ENCODE results near the gene MMADHC. TPM values are rescaled to one million over a fixed set of nuclear protein-coding genes. Genes with fewer than 3 reads are reported as not detected.

The MMADHC gene
- total and polyA plus RNA-seq, 2 donors, result 88.5 to 140 TPM

- no peak overlapping the region for H3K4me3 ChIP-seq (ENCODE audit: low read depth, low read length)
- DNase-seq (ENCODE audit: extremely low spot score), result no peak
- no peaks in the 10 kb centered on the region for H3K4me1 ChIP-seq (ENCODE audit: insufficient read depth)
- H3K36me3 ChIP-seq (ENCODE audit: insufficient read depth), result no peaks in the 10 kb centered on the region
- H3K27ac ChIP-seq (ENCODE audit: low read depth), result no peak overlapping the region
- 90% methylated on average over 5 of the region's 5 CpGs for WGBS
Measured at GRCh38 chr2:149559341-149560068, 28.1 kb downstream of the MMADHC start.

DNA sequence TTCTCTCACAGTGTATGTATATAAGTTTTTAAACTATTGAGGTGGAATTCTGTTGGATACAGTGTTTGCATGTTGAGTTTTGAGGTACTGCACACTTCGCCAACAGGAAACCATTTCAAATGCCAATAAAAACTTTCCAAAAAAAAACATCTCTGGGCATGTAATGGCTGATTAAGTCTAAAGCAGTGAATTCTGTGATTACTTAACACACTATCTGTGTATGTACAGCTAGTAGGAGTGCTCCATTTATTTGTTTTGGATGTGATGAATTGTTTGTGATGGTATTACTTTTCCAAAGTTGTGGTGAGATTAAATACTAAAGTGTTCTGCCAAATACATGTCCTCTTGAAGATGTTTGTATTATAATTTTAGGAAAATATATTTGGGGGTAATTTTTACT is 31.1 kb downstream of the MMADHC start:
- H3K4me3 ChIP-seq (ENCODE audit: low read depth, low read length), result no peak overlapping the region
- 59% methylated on average over 1 of the region's 1 CpG for WGBS
- no peaks in the 10 kb centered on the region for H3K36me3 ChIP-seq (ENCODE audit: insufficient read depth)
- no peaks in the 10 kb centered on the region for H3K4me1 ChIP-seq (ENCODE audit: insufficient read depth)
- H3K27ac ChIP-seq (ENCODE audit: low read depth), result no peak overlapping the region
- no peak for DNase-seq (ENCODE audit: extremely low spot score)

- Histone ChIP-seq H3K27ac (ENCODE audit: low read depth) (no peak overlapping the region), H3K4me3 (ENCODE audit: low read depth, low read length) (no peak overlapping the region), H3K36me3 (ENCODE audit: insufficient read depth) (no peaks in the 10 kb centered on the region), H3K4me1 (ENCODE audit: insufficient read depth) (no peaks in the 10 kb centered on the region)
- DNase-seq (ENCODE audit: extremely low spot score), result no peak
- WGBS, result 72% methylated on average over 2 of the region's 2 CpGs
Measured at GRCh38 chr2:149552830-149553229, 34.7 kb downstream of the MMADHC start.

GRCh38 chr2:149552226-149552625 is 35.3 kb downstream of the MMADHC start:
- Histone ChIP-seq H3K4me1 (ENCODE audit: insufficient read depth) (no peaks in the 10 kb centered on the region), H3K36me3 (ENCODE audit: insufficient read depth) (no peaks in the 10 kb centered on the region), H3K4me3 (ENCODE audit: low read depth, low read length) (no peak overlapping the region), H3K27ac (ENCODE audit: low read depth) (no peak overlapping the region)
- DNase-seq (ENCODE audit: extremely low spot score), result no peak
- WGBS, result 92% methylated on average over 4 of the region's 4 CpGs

DNA sequence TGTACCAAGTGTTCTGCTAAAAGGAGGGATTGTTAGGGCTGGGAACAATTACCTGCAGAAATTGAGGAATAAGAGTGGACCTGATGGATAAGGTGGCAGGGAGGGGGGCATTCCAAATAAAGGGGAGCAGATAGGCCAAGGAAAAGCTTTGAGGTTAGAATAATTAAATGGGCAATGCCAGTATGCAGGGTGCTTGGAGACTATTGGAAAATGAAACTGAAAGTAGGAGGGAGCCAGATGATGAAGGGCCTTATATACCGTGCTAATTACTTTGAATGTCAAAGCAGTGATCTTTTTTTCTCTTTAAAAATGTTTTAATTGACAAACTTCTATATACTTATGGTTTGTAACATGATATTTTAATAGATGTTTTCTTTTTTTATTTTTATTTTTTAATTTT is 42.9 kb downstream of the MMADHC start:
- no peak for DNase-seq (ENCODE audit: extremely low spot score)
- Histone ChIP-seq H3K4me1 (ENCODE audit: insufficient read depth) (no peaks in the 10 kb centered on the region), H3K27ac (ENCODE audit: low read depth) (no peak overlapping the region), H3K4me3 (ENCODE audit: low read depth, low read length) (no peak overlapping the region), H3K36me3 (ENCODE audit: insufficient read depth) (no peaks in the 10 kb centered on the region)
- WGBS, result 80% methylated on average over 1 of the region's 1 CpG

- 84% methylated on average over 1 of the region's 1 CpG for WGBS
- Histone ChIP-seq H3K4me3 (ENCODE audit: low read depth, low read length) (no peak overlapping the region), H3K4me1 (ENCODE audit: insufficient read depth) (no peaks in the 10 kb centered on the region), H3K36me3 (ENCODE audit: insufficient read depth) (no peaks in the 10 kb centered on the region), H3K27ac (ENCODE audit: low read depth) (no peak overlapping the region)
- DNase-seq (ENCODE audit: extremely low spot score), result no peak
Measured at GRCh38 chr2:149543845-149544244, 43.7 kb downstream of the MMADHC start.

DNA sequence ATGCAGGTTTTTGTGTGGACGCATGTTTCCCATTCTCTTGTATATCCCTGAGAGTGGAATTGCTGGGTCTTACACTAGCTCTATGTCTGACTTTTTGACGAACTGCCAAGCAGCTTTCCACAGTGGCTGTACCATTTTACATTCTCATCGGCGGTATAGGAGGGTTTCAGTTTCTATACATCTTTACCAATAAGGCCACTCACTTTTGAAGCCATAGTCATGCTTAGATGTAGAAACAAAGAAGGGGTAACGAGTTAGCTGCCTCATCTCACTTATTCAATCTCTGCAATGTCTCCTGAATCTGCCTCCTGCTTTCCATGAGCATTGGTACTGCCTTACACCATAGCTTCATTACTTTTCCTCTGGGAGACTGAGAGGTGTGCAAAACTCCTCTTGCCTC is 47.4 kb downstream of the MMADHC start:
- WGBS, result 86% methylated on average over 5 of the region's 5 CpGs
- no peak for DNase-seq (ENCODE audit: extremely low spot score)
- Histone ChIP-seq H3K4me1 (ENCODE audit: insufficient read depth) (no peaks in the 10 kb centered on the region), H3K4me3 (ENCODE audit: low read depth, low read length) (no peak overlapping the region), H3K27ac (ENCODE audit: low read depth) (no peak overlapping the region), H3K36me3 (ENCODE audit: insufficient read depth) (no peaks in the 10 kb centered on the region)

DNA sequence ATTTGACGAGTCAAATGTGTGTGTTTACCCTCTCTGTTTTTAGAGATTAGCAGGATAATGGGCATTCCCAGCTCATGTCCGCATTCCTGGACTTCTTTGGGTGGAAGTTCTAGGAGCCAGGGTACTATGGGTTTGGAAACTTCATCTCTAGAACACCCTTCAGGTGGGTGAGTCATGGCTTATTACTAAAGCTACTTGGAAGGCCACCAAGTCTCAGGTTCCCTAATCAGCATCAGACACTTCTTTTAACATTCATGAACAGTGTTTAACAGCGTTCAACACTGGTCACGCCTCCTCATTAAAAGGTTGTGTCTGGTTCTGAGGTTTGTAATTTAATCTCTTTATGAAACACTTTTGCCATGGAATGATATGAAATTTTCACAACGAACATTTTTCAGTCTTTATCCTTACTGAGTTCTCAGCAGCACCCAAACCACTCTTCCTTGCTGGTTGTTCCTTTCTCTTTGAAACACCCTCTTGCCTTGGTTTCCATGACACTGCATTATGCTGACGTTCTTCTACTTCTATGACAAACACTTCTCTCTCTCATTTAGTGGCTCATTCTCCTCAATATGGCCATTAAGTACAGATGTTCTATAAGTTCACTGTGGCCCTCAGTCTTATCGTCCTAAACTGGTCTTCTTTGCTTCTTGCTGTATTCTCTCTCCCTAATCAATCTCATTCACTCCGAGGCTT is 49.3 kb downstream of the MMADHC start:
- no peak overlapping the region for H3K4me3 ChIP-seq (ENCODE audit: low read depth, low read length)
- no peaks in the 10 kb centered on the region for H3K36me3 ChIP-seq (ENCODE audit: insufficient read depth)
- 77% methylated on average over 8 of the region's 8 CpGs for WGBS
- DNase-seq (ENCODE audit: extremely low spot score), result no peak
- no peak overlapping the region for H3K27ac ChIP-seq (ENCODE audit: low read depth)
- H3K4me1 ChIP-seq (ENCODE audit: insufficient read depth), result no peaks in the 10 kb centered on the region

DNA sequence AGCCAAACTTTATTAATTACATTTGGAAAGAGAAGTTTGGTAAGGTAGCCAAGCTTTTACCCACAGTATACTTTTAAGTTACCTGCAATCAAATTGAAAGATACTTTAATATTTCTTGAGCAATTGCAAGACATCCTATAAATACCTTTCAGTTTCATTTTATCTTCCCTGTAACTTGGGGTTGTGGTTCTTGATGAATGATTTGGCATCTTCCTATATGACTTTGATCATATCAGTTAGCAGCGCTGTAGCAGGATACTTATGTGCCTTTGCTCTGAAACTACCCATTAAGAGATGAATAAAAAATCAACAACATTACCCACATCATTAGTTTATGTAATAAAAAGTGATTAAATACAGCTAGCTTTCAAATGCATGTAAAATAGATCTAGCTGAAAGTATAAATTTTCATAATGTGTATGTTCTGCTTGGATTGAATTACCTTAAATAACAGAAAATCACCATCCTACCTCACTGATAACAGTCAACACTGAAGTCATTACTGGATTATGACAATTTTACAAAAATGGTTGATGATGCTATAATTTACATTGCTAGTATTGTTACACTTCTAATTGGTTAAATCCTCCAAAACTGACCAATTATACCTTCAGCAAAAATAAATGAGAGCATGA is 50.4 kb downstream of the MMADHC start:
- no peak for DNase-seq (ENCODE audit: extremely low spot score)
- 0% methylated on average over 1 of the region's 1 CpG for WGBS
- Histone ChIP-seq H3K4me1 (ENCODE audit: insufficient read depth) (no peaks in the 10 kb centered on the region), H3K36me3 (ENCODE audit: insufficient read depth) (no peaks in the 10 kb centered on the region), H3K27ac (ENCODE audit: low read depth) (no peak overlapping the region), H3K4me3 (ENCODE audit: low read depth, low read length) (no peak overlapping the region)

DNA sequence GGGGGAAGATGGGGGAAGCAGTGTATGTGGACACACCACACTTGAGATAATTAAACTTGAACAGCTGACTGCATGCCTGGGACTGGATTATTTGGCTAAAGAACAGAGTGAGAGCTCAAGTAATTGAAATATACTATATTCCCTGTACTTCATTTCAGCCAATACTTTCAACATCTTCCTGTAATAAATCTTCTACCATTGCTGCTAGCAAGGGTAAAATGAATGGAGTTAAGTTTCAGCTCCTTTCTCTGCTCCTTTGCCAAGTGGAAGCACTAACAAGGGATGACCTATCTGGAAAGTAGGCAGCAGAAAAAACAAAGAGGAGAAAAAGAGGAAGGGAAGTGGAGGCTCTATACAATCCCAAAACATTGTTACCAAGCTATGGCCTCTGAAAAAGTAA is 50.9 kb downstream of the MMADHC start:
- Histone ChIP-seq H3K4me1 (ENCODE audit: insufficient read depth) (no peaks in the 10 kb centered on the region), H3K36me3 (ENCODE audit: insufficient read depth) (no peaks in the 10 kb centered on the region), H3K4me3 (ENCODE audit: low read depth, low read length) (no peak overlapping the region), H3K27ac (ENCODE audit: low read depth) (no peak overlapping the region)
- DNase-seq (ENCODE audit: extremely low spot score), result no peak

- Histone ChIP-seq H3K4me3 (ENCODE audit: low read depth, low read length) (no peak overlapping the region), H3K4me1 (ENCODE audit: insufficient read depth) (no peaks in the 10 kb centered on the region), H3K27ac (ENCODE audit: low read depth) (no peak overlapping the region), H3K36me3 (ENCODE audit: insufficient read depth) (no peaks in the 10 kb centered on the region)
- DNase-seq (ENCODE audit: extremely low spot score), result no peak
- 85% methylated on average over 7 of the region's 7 CpGs for WGBS
Measured at GRCh38 chr2:149534674-149535073, 52.9 kb downstream of the MMADHC start.

GRCh38 chr2:149528983-149529382 is 58.6 kb downstream of the MMADHC start:
- WGBS, result 58% methylated on average over 3 of the region's 3 CpGs
- Histone ChIP-seq H3K27ac (ENCODE audit: low read depth) (no peak overlapping the region), H3K4me1 (ENCODE audit: insufficient read depth) (no peaks in the 10 kb centered on the region), H3K4me3 (ENCODE audit: low read depth, low read length) (no peak overlapping the region), H3K36me3 (ENCODE audit: insufficient read depth) (no peaks in the 10 kb centered on the region)
- DNase-seq (ENCODE audit: extremely low spot score), result no peak

GRCh38 chr2:149527998-149528755 is 59.4 kb downstream of the MMADHC start:
- no peak overlapping the region for H3K4me3 ChIP-seq (ENCODE audit: low read depth, low read length)
- WGBS, result 81% methylated on average over 7 of the region's 7 CpGs
- no peak overlapping the region for H3K27ac ChIP-seq (ENCODE audit: low read depth)
- DNase-seq (ENCODE audit: extremely low spot score), result no peak
- H3K4me1 ChIP-seq (ENCODE audit: insufficient read depth), result no peaks in the 10 kb centered on the region
- no peaks in the 10 kb centered on the region for H3K36me3 ChIP-seq (ENCODE audit: insufficient read depth)
